Measurements from ENCODE around the gene UTP15.

UTP15 gene

GRCh38 chr5:73531356-73531755 lies 34.2 kb upstream of the UTP15 start:
- no peak for TF ChIP-seq CTCF (IDR thresholded peaks at IDR 0.05)

- no peak for TF ChIP-seq CTCF (IDR thresholded peaks at IDR 0.05)
Observed at GRCh38 chr5:73532195-73532594, 33.3 kb upstream of the UTP15 start.

- no peak for TF ChIP-seq CTCF (IDR thresholded peaks at IDR 0.05)
Observed at GRCh38 chr5:73534011-73534644, 31.4 kb upstream of the UTP15 start.

- no peak for TF ChIP-seq CTCF (IDR thresholded peaks at IDR 0.05)
Observed at GRCh38 chr5:73534971-73535370, 30.6 kb upstream of the UTP15 start.

GRCh38 chr5:73539730-73540129 lies 25.8 kb upstream of the UTP15 start:
- TF ChIP-seq CTCF (IDR thresholded peaks at IDR 0.05), result no peak

GRCh38 chr5:73540192-73540591 lies 25.4 kb upstream of the UTP15 start:
- no peak for TF ChIP-seq CTCF (IDR thresholded peaks at IDR 0.05)

GRCh38 chr5:73542020-73542419 lies 23.5 kb upstream of the UTP15 start:
- no peak for TF ChIP-seq CTCF (IDR thresholded peaks at IDR 0.05)
